H1 (cell line): ENCODE measurements around the gene TBCD. TPM values are rescaled to one million over a fixed set of nuclear protein-coding genes. Genes with fewer than 3 reads are reported as not detected.

Experiments
- CTCF ChIA-PET: fragments of 300-600 bp; sonication (Branson Sonifier 250); formaldehyde crosslinking; loops from one replicate; lab custom pipeline; 2021; ENCODE audit not compliant: partially characterized antibody; lab: Charles Lee
- POLR2A ChIA-PET: fragments of 300-600 bp; sonication (Branson Sonifier 250); formaldehyde crosslinking; loops from one replicate; lab custom pipeline; 2021; ENCODE audit warnings: inconsistent platforms; ENCODE audit not compliant: partially characterized antibody; lab: Charles Lee
- DNase-seq, 2 experiments: peaks; one replicate each; pipeline versions ENCODE4 v3.0.0 to v3.0.0-alpha.2; 2010 to 2022; ENCODE audit warnings: low spot score in 2 of 2, low read depth in 1 of 2, mixed read lengths in 1 of 2
- FAIRE-seq: peaks from 2 replicates; lab custom pipeline; 2011; peaks lifted over from hg19 to GRCh38; lab: Jason Lieb, UNC
- H2AFZ ChIP-seq: 2 replicates; pipeline ENCODE4 v1.8.1; 2012; ENCODE audit warnings: low read length, inconsistent platforms
- H2AK5ac ChIP-seq: 2 replicates; pipeline ENCODE4 v1.6.1; 2013; ENCODE audit warnings: low read depth, low read length
- H2BK120ac ChIP-seq: replicated peaks from 2 replicates; pipeline ENCODE3; 2013; ENCODE audit warnings: low read depth, low read length, inconsistent platforms
- H2BK12ac ChIP-seq: 2 replicates; pipeline ENCODE4 v1.6.1; 2013; ENCODE audit warnings: low read depth, low read length
- H2BK15ac ChIP-seq: 2 replicates; pipeline ENCODE4 v1.6.1; 2013; ENCODE audit warnings: low read length
- H2BK20ac ChIP-seq: 2 replicates; pipeline ENCODE4 v1.6.1; 2013; ENCODE audit warnings: low read length
- H2BK5ac ChIP-seq: 2 replicates; pipeline ENCODE4 v1.6.1; 2013; ENCODE audit warnings: low read depth, low read length
- H3K14ac ChIP-seq: 2 replicates; pipeline ENCODE4 v1.6.1; 2013; ENCODE audit warnings: inconsistent platforms; ENCODE audit not compliant: insufficient read length
- H3K18ac ChIP-seq: 2 replicates; pipeline ENCODE4 v1.6.1; 2013; ENCODE audit warnings: low read length; ENCODE audit errors: extremely low read depth
- H3K23ac ChIP-seq: 2 replicates; pipeline ENCODE4 v1.6.1; 2013; ENCODE audit warnings: inconsistent platforms; ENCODE audit not compliant: insufficient read length
- H3K23me2 ChIP-seq: 2 replicates; pipeline ENCODE4 v1.6.1; 2013; ENCODE audit warnings: low read depth, low read length
- H3K27ac ChIP-seq: 2 replicates; pipeline ENCODE4 v1.6.1; 2011; ENCODE audit warnings: low read depth, low read length, inconsistent platforms
- H3K27me3 ChIP-seq, 4 experiments: replicated peaks in 1 of 4; 1 replicate in 1 of 4; 2 replicates in 3 of 4; pipeline versions ENCODE4 v1.6.1 to v1.8.1; 2011 to 2013; ENCODE audit warnings: low read length in 3 of 4, mild to moderate bottlenecking in 3 of 4, inconsistent platforms in 2 of 4, mixed read lengths in 2 of 4, moderate library complexity in 1 of 4; ENCODE audit not compliant: control insufficient read depth in 3 of 4, insufficient read depth in 3 of 4; ENCODE audit errors: extremely low read depth in 1 of 4
- H3K36me3 ChIP-seq, 4 experiments: 2 replicates each; pipeline versions ENCODE4 v1.6.1 to v1.8.1; 2011 to 2013; ENCODE audit warnings: mild to moderate bottlenecking in 4 of 4, low read length in 3 of 4, moderate library complexity in 2 of 4, control low read depth in 1 of 4, inconsistent platforms in 1 of 4; ENCODE audit not compliant: insufficient read depth in 4 of 4, control insufficient read depth in 2 of 4
- H3K4ac ChIP-seq: replicated peaks from 2 replicates; pipeline ENCODE3; 2013; ENCODE audit warnings: low read length, low read depth, mixed read lengths, inconsistent platforms; ENCODE audit not compliant: insufficient read length
- H3K4me1 ChIP-seq, 4 experiments: replicated peaks in 1 of 4; 1 replicate in 1 of 4; 2 replicates in 3 of 4; pipeline versions ENCODE4 v1.6.1 to v1.8.1; 2011 to 2013; ENCODE audit warnings: low read length in 3 of 4, inconsistent platforms in 2 of 4, mixed read lengths in 1 of 4; ENCODE audit not compliant: insufficient read depth in 4 of 4, control insufficient read depth in 3 of 4
- H3K4me2 ChIP-seq, 2 experiments: 2 replicates each; pipeline versions ENCODE4 v1.6.1 to v1.8.1; 2011 to 2013; ENCODE audit warnings: low read depth in 2 of 2, low read length in 2 of 2, control low read depth in 1 of 2, inconsistent platforms in 1 of 2, mild to moderate bottlenecking in 1 of 2; ENCODE audit not compliant: insufficient read depth in 1 of 2
- H3K4me3 ChIP-seq, 4 experiments: fragments of 200-600, 300-600 bp in 1 of 4; sonication (generic), shearing (Covaris generic), sonication (Bioruptor Twin) in 1 of 4; 2 replicates each; pipeline versions ENCODE4 v1.5.1 to v1.8.1; 2011 to 2016; ENCODE audit warnings: low read length in 4 of 4, low read depth in 3 of 4, control low read depth in 2 of 4, inconsistent platforms in 2 of 4, mild to moderate bottlenecking in 2 of 4, mixed read lengths in 1 of 4, moderate library complexity in 1 of 4; ENCODE audit not compliant: insufficient read depth in 2 of 4; ENCODE audit errors: extremely low read depth in 1 of 4
- H3K56ac ChIP-seq: replicated peaks from 2 replicates; pipeline ENCODE3; 2013; ENCODE audit warnings: low read depth, mild to moderate bottlenecking, mixed read lengths, low read length, inconsistent platforms; ENCODE audit not compliant: insufficient read length
- H3K79me1 ChIP-seq: 2 replicates; pipeline ENCODE4 v1.6.1; 2013; ENCODE audit warnings: low read depth, low read length, control low read depth
- H3K79me2 ChIP-seq, 2 experiments: 2 replicates each; pipeline versions ENCODE4 v1.6.1 to v1.8.1; 2012 to 2013; ENCODE audit warnings: low read length in 2 of 2, mild to moderate bottlenecking in 2 of 2, inconsistent platforms in 1 of 2; ENCODE audit not compliant: insufficient read depth in 2 of 2, control insufficient read depth in 1 of 2
- H3K9ac ChIP-seq, 4 experiments: replicated peaks in 1 of 4; 1 replicate in 1 of 4; 2 replicates in 3 of 4; pipeline versions ENCODE4 v1.6.1 to v1.8.1; 2011 to 2013; ENCODE audit warnings: low read depth in 3 of 4, low read length in 3 of 4, control low read depth in 2 of 4, mild to moderate bottlenecking in 2 of 4, moderate library complexity in 2 of 4, inconsistent platforms in 1 of 4; ENCODE audit errors: extremely low read depth in 1 of 4
- H3K9me3 ChIP-seq, 2 experiments: 2 replicates each; pipeline versions ENCODE4 v1.6.1 to v1.8.1; 2012 to 2013; ENCODE audit warnings: mild to moderate bottlenecking in 2 of 2, moderate library complexity in 2 of 2, control low read depth in 1 of 2, inconsistent platforms in 1 of 2, low read depth in 1 of 2, low read length in 1 of 2, mixed read lengths in 1 of 2; ENCODE audit not compliant: insufficient read depth in 2 of 2
- H4K20me1 ChIP-seq, 2 experiments: replicated peaks in 1 of 2; 2 replicates each; pipeline versions ENCODE3 to v1.8.1; 2011 to 2013; ENCODE audit warnings: inconsistent platforms in 2 of 2, low read length in 2 of 2, mild to moderate bottlenecking in 1 of 2; ENCODE audit not compliant: insufficient read depth in 2 of 2, control insufficient read depth in 1 of 2
- H4K5ac ChIP-seq: 2 replicates; pipeline ENCODE4 v1.6.1; 2013; ENCODE audit warnings: low read length, low read depth, mixed read lengths, inconsistent platforms; ENCODE audit not compliant: insufficient read length
- H4K8ac ChIP-seq: 2 replicates; pipeline ENCODE4 v1.8.0; 2013; ENCODE audit warnings: mild to moderate bottlenecking, moderate library complexity, low read length, inconsistent platforms; ENCODE audit not compliant: insufficient read depth; ENCODE audit errors: extremely low read depth
- H4K91ac ChIP-seq: replicated peaks from 2 replicates; pipeline ENCODE3; 2013; ENCODE audit warnings: low read length, mixed read lengths, inconsistent platforms; ENCODE audit not compliant: insufficient read length
- TBP ChIP-seq: IDR thresholded peaks from 2 replicates; pipeline ENCODE4 v1.6.1; 2011; ENCODE audit warnings: low read depth, low read length, improper control_type of control experiment
- WGBS, 2 experiments: shearing (Covaris generic) in 1 of 2; methylation state at CpG; one replicate each; pipeline versions ENCODE4 v1.1.6 to v1.1.7; 2013 to 2015; ENCODE audit warnings: low lambda C conversion rate in 2 of 2, mixed read lengths in 2 of 2, inconsistent platforms in 1 of 2, low coverage in 1 of 2, missing lambda C conversion rate in 1 of 2; ENCODE audit not compliant: insufficient replicate concordance in 2 of 2, insufficient coverage in 1 of 2, insufficient read length in 1 of 2; ENCODE audit errors: extremely low coverage in 1 of 2, missing lambda C conversion rate in 1 of 2; 5-methylcytosine and 5-hydroxymethylcytosine counted together
- polyA plus RNA-seq, 7 experiments: library from polyadenylated mRNA; depleted of rRNA in 3 of 7; stranded (reverse) in 5 of 7; unstranded in 2 of 7; fragments of >200 nt in 5 of 7; fragments of 200-250 nt in 2 of 7; gene quantifications; 1 replicate in 5 of 7; 2 replicates in 1 of 7; 4 replicates in 1 of 7; pipeline versions ENCODE4 v1.2.1 to v1.2.3, GENCODE V29; 2011 to 2013; ENCODE audit warnings: missing spikeins in 2 of 7, mixed read lengths in 2 of 7
- total RNA-seq: library from RNA; stranded (reverse); fragmentation: NEBNext Ultra II Directional; extraction: Animal tissue kit (Norgen Biotek cat#: 25700); gene quantifications from 2 replicates; pipeline ENCODE4 v1.2.1, GENCODE V29; 2021

The TBCD gene
- total and polyA plus RNA-seq, 2 of the 8 experiments (the other 6 are each of a cell fraction or from before 2014, with no cell fraction given) = 118 to 162 TPM

DNA sequence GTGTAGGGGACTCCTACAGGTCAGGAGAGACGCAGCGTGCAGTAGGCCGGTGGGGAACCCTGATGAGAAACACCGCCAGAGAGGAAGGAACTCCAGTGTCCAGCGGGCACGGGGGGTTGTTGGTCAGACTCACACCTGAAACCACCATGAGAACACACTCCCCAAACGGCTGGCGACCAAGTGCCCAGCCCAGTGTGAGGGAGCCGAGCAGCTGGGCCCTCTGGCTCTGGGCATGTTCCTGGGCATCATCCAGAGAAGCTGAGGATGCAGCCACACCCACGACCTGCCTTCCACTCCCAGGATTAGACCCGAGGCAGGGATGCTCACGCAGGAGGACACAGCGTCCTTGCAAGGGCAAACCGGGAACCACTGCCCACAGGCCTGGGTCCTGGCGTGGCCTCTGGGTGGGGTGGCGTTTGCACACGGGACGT, 196.2 kb downstream of the TBCD start:
- no peak overlapping the region for H2AFZ ChIP-seq
- H3K23ac ChIP-seq = no peak overlapping the region
- H2BK15ac ChIP-seq = no peak overlapping the region
- H2BK120ac ChIP-seq = no peak overlapping the region
- TF ChIP-seq TBP = no peak
- TF ChIP-seq, all 59 proteins: peak for 0
- Histone ChIP-seq H4K8ac (no peak overlapping the region; the same call in 1 of the 2 replicates), H4K20me1 (no peaks in the 10 kb centered on the region), H3K4me1 (no peaks in the 10 kb centered on the region), H4K91ac (no peak overlapping the region), H3K9ac (no peak overlapping the region), H3K56ac (no peak overlapping the region), H3K14ac (no peak overlapping the region), H2BK20ac (no peak overlapping the region), H4K5ac (no peak overlapping the region), H3K4me2 (no peak overlapping the region), H3K18ac (no peak overlapping the region), H3K9me3 (peaks cover 81 to 88% of the 10 kb centered on the region in 2 experiments), H2AK5ac (no peak overlapping the region), H3K27me3 (no peaks in the 10 kb centered on the region), H2BK5ac (no peak overlapping the region), H3K27ac (no peak overlapping the region), H2BK12ac (no peak overlapping the region), H3K79me1 (no peaks in the 10 kb centered on the region), H3K23me2 (no peaks in the 10 kb centered on the region), H3K4me3 (no peak overlapping the region), H3K79me2 (no peaks in the 10 kb centered on the region), H3K36me3 (peaks cover 0 to 18% (median 7%) of the 10 kb centered on the region in 4 experiments; a peak in 6 of 8 replicates), H3K4ac (no peak overlapping the region)
- 93% methylated on average over 18 of the region's 18 CpGs; no CpG with 5 or more reads in 1 of the 2 experiments for WGBS, 2 experiments
- ChIA-PET POLR2A (no interaction called here), CTCF (no interaction called here)
- FAIRE-seq (no peak), DNase-seq (no peak)
